HEK293 (cell line): ENCODE measurements around the gene CLDN34.

Source experiments
- CTCF ChIA-PET: fragments of 350-600 bp; formaldehyde crosslinking; extraction: SDS; loops from one replicate; lab custom pipeline; 2021; ENCODE audit warnings: antibody characterized with exemption; lab: Yijun Ruan, JAX
- POLR2A ChIA-PET: fragments of 300-600 bp; formaldehyde crosslinking; extraction: SDS; loops from one replicate; lab custom pipeline; 2020; ENCODE audit warnings: antibody characterized with exemption, inconsistent platforms; lab: Yijun Ruan, JAX
- H3K27ac ChIP-seq: fragments of 200-500 bp; sonication (Bioruptor generic); 2 replicates; pipeline ENCODE4 v1.5.1; 2014; ENCODE audit warnings: low read depth, low read length, control low read depth, inconsistent platforms; ENCODE audit errors: extremely low read depth
- H3K36me3 ChIP-seq, 2 experiments: fragments of 200-500 bp in 1 of 2; sonication (Bioruptor generic) in 1 of 2; 1 replicate in 1 of 2; 2 replicates in 1 of 2; pipeline ENCODE4 v1.5.1; 2014 to 2017; ENCODE audit warnings: inconsistent platforms in 2 of 2, low read length in 2 of 2; ENCODE audit not compliant: control insufficient read depth in 2 of 2, insufficient read depth in 1 of 2
- H3K4me1 ChIP-seq: fragments of 200-500 bp; sonication (Bioruptor generic); 2 replicates; pipeline ENCODE4 v1.5.1; 2014; ENCODE audit warnings: mild to moderate bottlenecking, low read length, inconsistent platforms; ENCODE audit not compliant: control insufficient read depth, insufficient read depth
- H3K4me3 ChIP-seq: 2 replicates; pipeline ENCODE4 v1.5.1; 2011; ENCODE audit warnings: low read depth, mild to moderate bottlenecking, control low read depth, low read length, moderate library complexity
- H3K9me3 ChIP-seq: fragments of 200-500 bp; sonication (Bioruptor generic); 2 replicates; pipeline ENCODE4 v1.5.1; 2014; ENCODE audit warnings: low read depth, low read length, inconsistent platforms; ENCODE audit not compliant: control insufficient read depth, insufficient read depth
- TCF7L2 ChIP-seq: IDR thresholded peaks from 2 replicates; pipeline ENCODE4 v1.6.1; 2011; ENCODE audit warnings: low read depth, mild to moderate bottlenecking, inconsistent platforms, low read length, moderate library complexity, borderline replicate concordance
- ZBTB17 ChIP-seq: fragments of 450-650 bp; formaldehyde crosslinking; IDR thresholded peaks from 2 replicates; pipeline ENCODE4 v1.5.1; 2016; ENCODE audit warnings: missing biosample characterization, missing genetic modification characterization
- ZNF121 ChIP-seq: fragments of 450-650 bp; formaldehyde crosslinking; IDR thresholded peaks from 2 replicates; pipeline ENCODE4 v1.5.1; 2016; ENCODE audit warnings: missing biosample characterization, missing genetic modification characterization
- ZNF174 ChIP-seq: fragments of 450-650 bp; formaldehyde crosslinking; IDR thresholded peaks from 2 replicates; pipeline ENCODE4 v1.5.0; 2017; ENCODE audit warnings: missing biosample characterization, mild to moderate bottlenecking, missing genetic modification characterization
- ZNF221 ChIP-seq: fragments of 450-650 bp; formaldehyde crosslinking; IDR thresholded peaks from 2 replicates; pipeline ENCODE4 v1.5.1; 2017; ENCODE audit warnings: missing biosample characterization, missing genetic modification characterization, borderline replicate concordance
- ZNF248 ChIP-seq: fragments of 450-650 bp; formaldehyde crosslinking; IDR thresholded peaks from 2 replicates; pipeline ENCODE4 v1.5.1; 2017; ENCODE audit warnings: missing biosample characterization, missing genetic modification characterization
- ZNF426 ChIP-seq: fragments of 450-650 bp; formaldehyde crosslinking; IDR thresholded peaks from 2 replicates; pipeline ENCODE4 v1.5.1; 2017; ENCODE audit warnings: missing biosample characterization, missing genetic modification characterization, mild to moderate bottlenecking, inconsistent platforms, moderate library complexity
- ZNF629 ChIP-seq: fragments of 450-650 bp; formaldehyde crosslinking; IDR thresholded peaks from 2 replicates; pipeline ENCODE4 v1.5.1; 2017; ENCODE audit warnings: missing biosample characterization, missing genetic modification characterization
- ZNF677 ChIP-seq: fragments of 450-650 bp; IDR thresholded peaks from 2 replicates; pipeline ENCODE4 v1.5.0; 2018; ENCODE audit warnings: missing biosample characterization, mild to moderate bottlenecking, missing genetic modification characterization, moderate library complexity
- ZNF777 ChIP-seq: fragments of 450-650 bp; formaldehyde crosslinking; IDR thresholded peaks from 2 replicates; pipeline ENCODE4 v1.5.1; 2017; ENCODE audit warnings: missing biosample characterization, missing genetic modification characterization, borderline replicate concordance
- TF ChIP-seq, protein P1 (sequence below): fragments of 450-650 bp; formaldehyde crosslinking; IDR thresholded peaks from 2 replicates; pipeline ENCODE4 v1.5.1; 2016; ENCODE audit warnings: missing biosample characterization, missing genetic modification characterization
- TF ChIP-seq, protein P2 (sequence below): fragments of 450-650 bp; formaldehyde crosslinking; IDR thresholded peaks from 2 replicates; pipeline ENCODE4 v1.5.1; 2016; ENCODE audit warnings: missing biosample characterization, missing genetic modification characterization
- TF ChIP-seq, protein P3 (sequence below): fragments of 450-650 bp; formaldehyde crosslinking; IDR thresholded peaks from 2 replicates; pipeline ENCODE4 v1.5.1; 2016; ENCODE audit warnings: missing biosample characterization, missing genetic modification characterization
- TF ChIP-seq, protein P4 (sequence below): fragments of 450-650 bp; formaldehyde crosslinking; IDR thresholded peaks from 2 replicates; pipeline ENCODE4 v1.5.1; 2016; ENCODE audit warnings: missing biosample characterization, missing genetic modification characterization
- TF ChIP-seq, protein P5 (sequence below): fragments of 450-650 bp; formaldehyde crosslinking; IDR thresholded peaks from 2 replicates; pipeline ENCODE4 v1.5.1; 2016; ENCODE audit warnings: missing biosample characterization, missing genetic modification characterization
- TF ChIP-seq, protein P6 (sequence below): fragments of 450-650 bp; formaldehyde crosslinking; IDR thresholded peaks from 2 replicates; pipeline ENCODE4 v1.5.1; 2016; ENCODE audit warnings: missing biosample characterization, missing genetic modification characterization
- TF ChIP-seq, protein P7 (sequence below): fragments of 450-650 bp; formaldehyde crosslinking; IDR thresholded peaks from 2 replicates; pipeline ENCODE4 v1.5.1; 2016; ENCODE audit warnings: missing biosample characterization, missing genetic modification characterization

CLDN34 gene

DNA sequence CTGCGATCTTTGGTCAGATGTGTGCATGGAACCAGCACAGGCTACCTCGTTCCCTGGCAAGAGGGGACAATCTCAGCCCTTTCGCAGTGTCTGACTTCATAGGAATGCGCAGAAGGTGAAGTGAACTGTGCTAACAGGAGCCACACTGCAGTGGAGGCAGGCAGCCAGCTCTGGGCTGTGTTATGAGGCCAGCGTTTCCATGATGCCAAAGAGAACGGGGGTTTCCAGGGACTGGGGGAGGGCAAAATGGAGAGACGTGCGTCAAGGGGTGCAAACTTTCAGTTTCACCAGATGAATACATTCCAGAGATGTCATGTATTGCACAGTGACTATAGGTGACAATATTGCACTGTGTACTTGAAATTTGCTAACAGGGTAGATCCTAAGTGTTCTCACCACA lies 30.4 kb downstream of the CLDN34 start:
- no peak overlapping the region for H3K27ac ChIP-seq
- CTCF ChIA-PET = interaction anchor here (0.7 to 1.3 kb wide), 2 partner anchors 116 to 123 kb away, joined by 4 to 7 read pairs; no protein-coding TSS in a partner anchor
- no peaks in the 10 kb centered on the region for H3K4me1 ChIP-seq
- POLR2A ChIA-PET = no interaction called here
- H3K36me3 ChIP-seq = no peaks in the 10 kb centered on the region
- H3K9me3 ChIP-seq = no peaks in the 10 kb centered on the region
- no peak overlapping the region for H3K4me3 ChIP-seq
- no peak for TF ChIP-seq ZNF777 (tag by site-specific recombination)
- TF ChIP-seq, protein P1, sequence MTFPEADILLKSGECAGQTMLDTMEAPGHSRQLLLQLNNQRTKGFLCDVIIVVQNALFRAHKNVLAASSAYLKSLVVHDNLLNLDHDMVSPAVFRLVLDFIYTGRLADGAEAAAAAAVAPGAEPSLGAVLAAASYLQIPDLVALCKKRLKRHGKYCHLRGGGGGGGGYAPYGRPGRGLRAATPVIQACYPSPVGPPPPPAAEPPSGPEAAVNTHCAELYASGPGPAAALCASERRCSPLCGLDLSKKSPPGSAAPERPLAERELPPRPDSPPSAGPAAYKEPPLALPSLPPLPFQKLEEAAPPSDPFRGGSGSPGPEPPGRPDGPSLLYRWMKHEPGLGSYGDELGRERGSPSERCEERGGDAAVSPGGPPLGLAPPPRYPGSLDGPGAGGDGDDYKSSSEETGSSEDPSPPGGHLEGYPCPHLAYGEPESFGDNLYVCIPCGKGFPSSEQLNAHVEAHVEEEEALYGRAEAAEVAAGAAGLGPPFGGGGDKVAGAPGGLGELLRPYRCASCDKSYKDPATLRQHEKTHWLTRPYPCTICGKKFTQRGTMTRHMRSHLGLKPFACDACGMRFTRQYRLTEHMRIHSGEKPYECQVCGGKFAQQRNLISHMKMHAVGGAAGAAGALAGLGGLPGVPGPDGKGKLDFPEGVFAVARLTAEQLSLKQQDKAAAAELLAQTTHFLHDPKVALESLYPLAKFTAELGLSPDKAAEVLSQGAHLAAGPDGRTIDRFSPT (tag by site-specific recombination) = no peak
- TF ChIP-seq, protein P2, sequence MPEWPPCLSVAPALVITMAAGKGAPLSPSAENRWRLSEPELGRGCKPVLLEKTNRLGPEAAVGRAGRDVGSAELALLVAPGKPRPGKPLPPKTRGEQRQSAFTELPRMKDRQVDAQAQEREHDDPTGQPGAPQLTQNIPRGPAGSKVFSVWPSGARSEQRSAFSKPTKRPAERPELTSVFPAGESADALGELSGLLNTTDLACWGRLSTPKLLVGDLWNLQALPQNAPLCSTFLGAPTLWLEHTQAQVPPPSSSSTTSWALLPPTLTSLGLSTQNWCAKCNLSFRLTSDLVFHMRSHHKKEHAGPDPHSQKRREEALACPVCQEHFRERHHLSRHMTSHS (tag by site-specific recombination) = no peak
- TF ChIP-seq TCF7L2 = no peak
- no peak for TF ChIP-seq ZNF426 (tag by site-specific recombination)
- no peak for TF ChIP-seq ZNF248
- TF ChIP-seq ZBTB17 = no peak
- no peak for TF ChIP-seq ZNF121 (tag by site-specific recombination)
- TF ChIP-seq, protein P3, sequence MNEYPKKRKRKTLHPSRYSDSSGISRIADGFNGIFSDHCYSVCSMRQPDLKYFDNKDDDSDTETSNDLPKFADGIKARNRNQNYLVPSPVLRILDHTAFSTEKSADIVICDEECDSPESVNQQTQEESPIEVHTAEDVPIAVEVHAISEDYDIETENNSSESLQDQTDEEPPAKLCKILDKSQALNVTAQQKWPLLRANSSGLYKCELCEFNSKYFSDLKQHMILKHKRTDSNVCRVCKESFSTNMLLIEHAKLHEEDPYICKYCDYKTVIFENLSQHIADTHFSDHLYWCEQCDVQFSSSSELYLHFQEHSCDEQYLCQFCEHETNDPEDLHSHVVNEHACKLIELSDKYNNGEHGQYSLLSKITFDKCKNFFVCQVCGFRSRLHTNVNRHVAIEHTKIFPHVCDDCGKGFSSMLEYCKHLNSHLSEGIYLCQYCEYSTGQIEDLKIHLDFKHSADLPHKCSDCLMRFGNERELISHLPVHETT (tag by site-specific recombination) = no peak

DNA sequence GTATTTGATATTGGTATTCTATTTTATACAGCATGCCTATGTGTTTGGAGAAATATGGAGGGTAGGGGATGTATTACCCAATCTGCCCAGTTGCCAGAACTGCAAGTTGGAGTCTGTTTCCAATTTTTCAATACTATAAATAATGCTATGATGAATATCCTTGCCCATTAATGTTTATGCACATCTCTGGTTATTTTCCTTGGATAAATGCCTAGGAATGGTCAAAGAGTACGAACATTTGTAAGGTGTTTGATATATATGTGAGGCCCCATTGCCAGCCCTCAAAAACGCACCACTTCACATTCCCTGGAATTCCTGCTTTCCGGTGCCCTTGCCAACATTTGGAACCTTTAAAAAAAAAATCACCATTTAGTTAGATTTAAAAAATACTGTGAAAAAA lies 34.3 kb downstream of the CLDN34 start:
- Histone ChIP-seq H3K9me3 (no peaks in the 10 kb centered on the region), H3K27ac (no peak overlapping the region), H3K4me3 (no peak overlapping the region), H3K36me3 (no peaks in the 10 kb centered on the region), H3K4me1 (no peaks in the 10 kb centered on the region)
- POLR2A ChIA-PET = no interaction called here
- CTCF ChIA-PET = interaction anchor here (0.7 kb wide), 1 partner anchor 13 kb away, joined by 3 read pairs; no protein-coding TSS in a partner anchor
- TF ChIP-seq ZNF629 (tag by site-specific recombination) (no peak), ZNF174 (no peak), ZNF677 (no peak), ZNF221 (tag by site-specific recombination) (no peak)
- TF ChIP-seq, protein P4, sequence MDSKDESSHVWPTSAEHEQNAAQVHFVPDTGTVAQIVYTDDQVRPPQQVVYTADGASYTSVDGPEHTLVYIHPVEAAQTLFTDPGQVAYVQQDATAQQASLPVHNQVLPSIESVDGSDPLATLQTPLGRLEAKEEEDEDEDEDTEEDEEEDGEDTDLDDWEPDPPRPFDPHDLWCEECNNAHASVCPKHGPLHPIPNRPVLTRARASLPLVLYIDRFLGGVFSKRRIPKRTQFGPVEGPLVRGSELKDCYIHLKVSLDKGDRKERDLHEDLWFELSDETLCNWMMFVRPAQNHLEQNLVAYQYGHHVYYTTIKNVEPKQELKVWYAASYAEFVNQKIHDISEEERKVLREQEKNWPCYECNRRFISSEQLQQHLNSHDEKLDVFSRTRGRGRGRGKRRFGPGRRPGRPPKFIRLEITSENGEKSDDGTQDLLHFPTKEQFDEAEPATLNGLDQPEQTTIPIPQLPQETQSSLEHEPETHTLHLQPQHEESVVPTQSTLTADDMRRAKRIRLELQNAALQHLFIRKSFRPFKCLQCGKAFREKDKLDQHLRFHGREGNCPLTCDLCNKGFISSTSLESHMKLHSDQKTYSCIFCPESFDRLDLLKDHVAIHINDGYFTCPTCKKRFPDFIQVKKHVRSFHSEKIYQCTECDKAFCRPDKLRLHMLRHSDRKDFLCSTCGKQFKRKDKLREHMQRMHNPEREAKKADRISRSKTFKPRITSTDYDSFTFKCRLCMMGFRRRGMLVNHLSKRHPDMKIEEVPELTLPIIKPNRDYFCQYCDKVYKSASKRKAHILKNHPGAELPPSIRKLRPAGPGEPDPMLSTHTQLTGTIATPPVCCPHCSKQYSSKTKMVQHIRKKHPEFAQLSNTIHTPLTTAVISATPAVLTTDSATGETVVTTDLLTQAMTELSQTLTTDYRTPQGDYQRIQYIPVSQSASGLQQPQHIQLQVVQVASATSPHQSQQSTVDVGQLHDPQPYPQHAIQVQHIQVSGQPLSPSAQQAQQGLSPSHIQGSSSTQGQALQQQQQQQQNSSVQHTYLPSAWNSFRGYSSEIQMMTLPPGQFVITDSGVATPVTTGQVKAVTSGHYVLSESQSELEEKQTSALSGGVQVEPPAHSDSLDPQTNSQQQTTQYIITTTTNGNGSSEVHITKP = no peak
- TF ChIP-seq, protein P5, sequence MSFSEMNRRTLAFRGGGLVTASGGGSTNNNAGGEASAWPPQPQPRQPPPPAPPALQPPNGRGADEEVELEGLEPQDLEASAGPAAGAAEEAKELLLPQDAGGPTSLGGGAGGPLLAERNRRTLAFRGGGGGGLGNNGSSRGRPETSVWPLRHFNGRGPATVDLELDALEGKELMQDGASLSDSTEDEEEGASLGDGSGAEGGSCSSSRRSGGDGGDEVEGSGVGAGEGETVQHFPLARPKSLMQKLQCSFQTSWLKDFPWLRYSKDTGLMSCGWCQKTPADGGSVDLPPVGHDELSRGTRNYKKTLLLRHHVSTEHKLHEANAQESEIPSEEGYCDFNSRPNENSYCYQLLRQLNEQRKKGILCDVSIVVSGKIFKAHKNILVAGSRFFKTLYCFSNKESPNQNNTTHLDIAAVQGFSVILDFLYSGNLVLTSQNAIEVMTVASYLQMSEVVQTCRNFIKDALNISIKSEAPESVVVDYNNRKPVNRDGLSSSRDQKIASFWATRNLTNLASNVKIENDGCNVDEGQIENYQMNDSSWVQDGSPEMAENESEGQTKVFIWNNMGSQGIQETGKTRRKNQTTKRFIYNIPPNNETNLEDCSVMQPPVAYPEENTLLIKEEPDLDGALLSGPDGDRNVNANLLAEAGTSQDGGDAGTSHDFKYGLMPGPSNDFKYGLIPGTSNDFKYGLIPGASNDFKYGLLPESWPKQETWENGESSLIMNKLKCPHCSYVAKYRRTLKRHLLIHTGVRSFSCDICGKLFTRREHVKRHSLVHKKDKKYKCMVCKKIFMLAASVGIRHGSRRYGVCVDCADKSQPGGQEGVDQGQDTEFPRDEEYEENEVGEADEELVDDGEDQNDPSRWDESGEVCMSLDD (tag by site-specific recombination) = no peak
- TF ChIP-seq, protein P1 (tag by site-specific recombination) = no peak
- TF ChIP-seq, protein P6, sequence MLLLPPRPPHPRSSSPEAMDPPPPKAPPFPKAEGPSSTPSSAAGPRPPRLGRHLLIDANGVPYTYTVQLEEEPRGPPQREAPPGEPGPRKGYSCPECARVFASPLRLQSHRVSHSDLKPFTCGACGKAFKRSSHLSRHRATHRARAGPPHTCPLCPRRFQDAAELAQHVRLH = no peak
- TF ChIP-seq, protein P7, sequence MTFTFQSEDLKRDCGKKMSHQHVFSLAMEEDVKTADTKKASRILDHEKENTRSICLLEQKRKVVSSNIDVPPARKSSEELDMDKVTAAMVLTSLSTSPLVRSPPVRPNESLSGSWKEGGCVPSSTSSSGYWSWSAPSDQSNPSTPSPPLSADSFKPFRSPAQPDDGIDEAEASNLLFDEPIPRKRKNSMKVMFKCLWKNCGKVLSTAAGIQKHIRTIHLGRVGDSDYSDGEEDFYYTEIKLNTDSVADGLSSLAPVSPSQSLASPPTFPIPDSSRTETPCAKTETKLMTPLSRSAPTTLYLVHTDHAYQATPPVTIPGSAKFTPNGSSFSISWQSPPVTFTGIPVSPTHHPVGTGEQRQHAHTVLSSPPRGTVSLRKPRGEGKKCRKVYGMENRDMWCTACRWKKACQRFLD (tag by site-specific recombination) = no peak
